HG03342 (cell line): Measurements from ENCODE around the gene CCM2.

Source experiments
- ATAC-seq: cut with Tn5 transposase; IDR thresholded peaks from one replicate; pipeline ENCODE4 v1.9.1; 2021; ENCODE audit warnings: mild to moderate bottlenecking, moderate library complexity; ENCODE audit not compliant: unreplicated experiment

The CCM2 gene

DNA sequence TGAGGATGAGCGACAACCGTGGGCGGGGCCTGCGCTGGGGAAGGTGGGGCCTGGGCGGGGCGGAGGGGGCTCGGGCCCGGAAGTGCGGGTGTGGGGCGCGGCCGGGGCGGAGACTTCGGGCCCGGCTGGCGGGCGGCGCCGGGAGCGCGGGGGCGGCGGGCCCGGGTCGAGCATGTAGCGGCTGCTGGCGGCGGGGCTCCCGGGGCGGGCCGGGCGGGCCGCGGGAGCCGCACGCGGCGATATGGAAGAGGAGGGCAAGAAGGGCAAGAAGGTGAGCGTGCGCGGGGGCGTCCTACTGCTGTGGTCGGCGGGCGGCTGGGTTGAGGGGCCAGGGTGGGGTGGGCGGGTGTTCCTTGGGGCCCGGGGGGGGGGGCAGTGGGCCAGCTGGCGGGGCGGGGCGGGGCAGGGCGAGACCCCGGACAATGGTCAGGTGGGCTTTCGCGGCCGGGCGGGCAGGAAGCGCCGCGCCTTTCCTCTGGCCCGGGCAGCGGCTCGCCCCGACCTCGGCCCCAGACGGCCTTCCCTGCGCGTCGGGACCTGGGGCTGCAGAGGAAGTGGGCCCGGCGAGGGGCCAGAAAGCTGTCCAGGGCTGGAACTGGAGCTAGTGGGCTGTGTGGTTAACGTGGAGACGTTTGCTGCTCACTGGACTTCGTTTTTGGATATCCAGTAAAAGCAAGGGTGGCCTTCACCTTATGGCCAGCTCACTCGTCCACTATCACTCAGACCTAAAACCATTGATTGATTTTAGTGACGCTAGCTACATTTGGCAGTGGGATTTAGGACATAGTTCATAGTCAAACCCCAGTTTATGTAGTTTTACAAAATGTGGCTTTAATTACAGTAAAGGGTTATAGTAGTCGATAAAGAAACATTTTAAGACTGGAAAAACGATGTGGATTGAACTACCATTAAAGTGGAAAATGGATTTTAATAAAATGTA lies at the start of gene CCM2:
TSS of gene CCM2 (plus strand) at position 109 of the 940 bp plus-strand sequence. CDS start at position 242, 133 bp downstream.
- no peak for ATAC-seq

- ATAC-seq: no peak
Measured at GRCh38 chr7:44953156-44953555, 46.8 kb upstream of the CCM2 start.

DNA sequence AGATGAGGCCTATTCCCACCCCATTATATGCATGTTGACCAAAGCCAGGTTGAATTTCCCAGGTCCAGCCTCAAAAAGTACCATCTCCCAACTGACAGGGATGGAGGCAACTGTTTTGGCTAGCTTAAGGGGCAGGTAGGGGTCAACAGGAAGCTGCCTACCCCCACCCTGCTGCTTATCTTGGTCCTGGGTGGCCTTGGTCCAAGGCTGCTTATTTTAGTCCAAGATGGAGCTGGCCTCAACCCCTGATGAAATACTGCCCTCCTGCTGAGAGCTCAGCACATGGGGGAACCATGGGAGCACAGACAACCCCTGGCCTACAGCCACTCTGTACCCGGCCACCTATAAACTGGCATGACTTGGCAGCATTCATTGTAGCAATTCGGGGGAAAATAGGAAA lies 44.3 kb upstream of the CCM2 start:
- no peak for ATAC-seq

- ATAC-seq: no peak
Measured at GRCh38 chr7:44956157-44956766, 43.7 kb upstream of the CCM2 start.

GRCh38 chr7:44958645-44959344 lies 41.2 kb upstream of the CCM2 start:
- ATAC-seq: no peak

DNA sequence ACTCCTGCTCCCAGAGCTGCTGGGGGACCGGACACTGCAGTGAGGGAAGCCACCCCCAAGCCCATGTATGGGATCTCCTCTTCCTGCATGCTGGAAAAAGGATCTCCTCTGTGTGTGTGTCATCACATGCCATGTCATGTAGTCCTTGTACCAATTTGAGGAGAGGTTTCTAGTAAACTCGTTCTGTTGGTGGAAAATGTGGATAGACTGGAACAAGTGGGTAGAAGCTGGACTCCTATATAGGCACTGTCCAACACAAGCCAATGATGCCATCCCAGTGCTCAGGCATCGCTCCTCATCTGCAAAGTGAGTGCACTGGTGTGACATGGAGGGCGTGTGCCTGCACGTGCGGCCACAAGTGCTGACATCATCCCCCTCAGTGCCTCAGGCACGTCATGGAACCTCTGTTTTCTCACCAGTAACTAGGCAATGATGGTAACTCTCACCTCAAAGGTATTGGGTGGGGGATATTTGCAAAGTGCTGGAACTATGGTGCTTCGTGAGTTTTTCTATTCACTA lies 40.5 kb upstream of the CCM2 start:
- ATAC-seq: no peak

GRCh38 chr7:44960011-44960580 lies 39.9 kb upstream of the CCM2 start:
- ATAC-seq: no peak

- ATAC-seq: no peak
Measured at GRCh38 chr7:44961844-44962482, 38.0 kb upstream of the CCM2 start.

DNA sequence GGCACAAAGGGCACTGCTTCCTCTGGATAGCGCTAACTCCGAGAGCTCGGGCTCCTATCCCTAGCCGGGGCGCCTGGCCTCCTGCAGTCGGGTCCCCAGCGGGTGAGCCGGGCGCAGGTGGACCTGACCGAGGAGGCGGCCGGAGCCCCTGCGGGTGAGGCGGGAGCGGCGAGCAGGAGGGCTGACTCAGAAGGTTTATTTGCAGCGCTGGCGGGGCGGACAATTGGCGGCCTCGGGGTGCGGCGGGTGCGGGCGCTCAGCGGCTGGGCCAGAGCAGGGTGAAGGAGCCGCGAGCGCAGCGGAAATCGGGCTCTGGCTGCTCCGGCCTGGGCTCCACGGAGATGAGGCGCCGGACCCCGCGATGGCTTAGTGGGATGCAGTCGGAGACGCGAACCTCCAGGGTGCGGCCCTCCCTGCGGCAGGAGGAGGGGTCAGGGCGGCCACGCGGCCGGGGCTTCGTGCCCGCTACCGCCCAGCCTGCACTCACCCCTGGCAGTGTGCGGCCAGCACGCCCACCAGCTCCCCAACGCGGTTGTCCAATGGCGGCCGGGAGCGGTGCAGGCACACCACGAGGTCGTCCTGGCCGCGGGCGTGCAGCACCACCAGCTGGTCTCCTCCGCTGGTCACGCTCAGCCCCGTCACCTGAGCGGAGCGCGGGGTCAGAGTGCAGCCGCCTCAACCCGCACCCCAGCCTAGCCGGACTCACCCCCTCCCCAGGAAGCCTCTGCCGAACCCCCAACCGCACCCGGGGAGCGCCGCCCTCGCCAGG lies 37.3 kb upstream of the CCM2 start:
- ATAC-seq: no peak

GRCh38 chr7:44963364-44964290 lies 36.4 kb upstream of the CCM2 start:
- ATAC-seq: no peak

- no peak for ATAC-seq
Measured at GRCh38 chr7:44964384-44964830, 35.6 kb upstream of the CCM2 start.

DNA sequence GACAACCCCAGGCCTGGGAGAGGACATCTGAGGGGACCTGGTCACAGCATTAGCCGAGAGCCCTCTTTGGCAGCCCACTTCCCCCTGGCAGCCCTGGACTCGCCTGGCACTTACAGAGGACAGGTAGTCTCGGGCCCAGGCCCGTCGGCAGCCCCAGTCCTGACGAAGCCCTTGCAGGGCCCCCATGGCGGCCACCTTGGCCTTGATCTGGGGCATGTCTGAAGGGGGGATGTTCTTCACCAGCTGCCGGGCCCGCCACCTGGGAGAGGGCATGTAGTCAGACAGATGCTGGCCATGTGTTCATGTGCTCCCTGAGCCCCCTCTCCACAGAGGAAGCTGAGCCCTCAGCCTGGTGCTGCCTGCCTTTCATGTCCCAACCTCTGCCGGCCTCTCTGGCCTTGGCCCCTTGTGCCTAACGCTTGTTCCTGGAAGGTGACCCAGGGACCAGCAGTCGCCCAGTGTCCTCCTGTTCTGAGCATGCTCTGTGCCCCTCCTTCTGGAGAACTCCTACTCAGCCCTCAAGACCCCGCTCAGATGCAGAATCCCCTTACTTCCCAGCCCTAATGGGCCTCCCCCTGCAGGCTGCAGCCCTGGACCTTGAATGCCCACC lies 35.1 kb upstream of the CCM2 start:
- ATAC-seq: no peak

- no peak for ATAC-seq
Measured at GRCh38 chr7:44965441-44965903, 34.5 kb upstream of the CCM2 start.

GRCh38 chr7:44965937-44966730 lies 33.9 kb upstream of the CCM2 start:
- no peak for ATAC-seq

DNA sequence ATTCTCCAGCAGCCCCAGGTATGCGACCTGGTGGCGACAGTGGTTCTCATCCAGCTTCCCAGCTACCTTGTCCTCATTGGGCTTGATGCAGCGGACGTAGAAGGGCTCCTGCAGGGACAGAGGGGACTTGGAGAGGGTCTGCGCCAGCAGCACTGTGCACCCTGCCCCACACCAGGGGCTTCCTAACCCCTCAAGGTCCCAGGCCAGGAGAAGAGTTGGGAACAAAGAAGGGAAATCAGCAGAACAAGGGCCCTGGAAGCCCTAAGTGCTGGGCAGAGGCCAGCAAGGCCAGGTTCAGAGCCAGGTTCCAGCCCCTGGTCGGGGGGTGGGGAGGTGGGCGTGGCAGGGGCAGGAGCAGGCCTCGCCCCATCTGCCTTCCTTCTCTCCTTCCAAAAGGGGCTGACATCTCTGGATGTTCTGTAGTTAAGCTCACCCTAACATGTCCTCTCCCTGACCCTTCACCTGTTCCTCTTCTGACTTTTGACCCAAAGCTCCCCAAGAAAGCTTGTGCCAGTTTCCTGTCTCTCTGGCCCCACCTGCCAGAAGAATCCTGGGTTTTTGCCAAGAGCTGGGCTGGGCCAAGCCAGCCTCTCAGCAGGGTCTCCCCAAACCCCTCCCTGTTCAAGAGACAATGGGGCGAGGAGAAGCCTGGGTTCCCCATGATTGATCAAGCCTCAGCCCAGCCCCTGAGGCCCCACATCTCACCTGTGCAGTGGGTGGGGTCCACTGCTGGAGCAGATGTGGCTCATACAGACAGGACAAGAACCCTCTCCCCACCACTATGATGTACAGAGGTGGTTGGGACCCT lies 33.1 kb upstream of the CCM2 start:
- no peak for ATAC-seq
